HL-60 (cell line): ENCODE measurements around the gene PEAK3.

Experiments used
- DNase-seq, 2 experiments: peaks; one replicate each; pipeline ENCODE4 v3.0.0-alpha.2; 2010 to 2020; ENCODE audit warnings: low read depth in 1 of 2, low spot score in 1 of 2
- H3K27ac ChIP-seq: fragments of 250-450 bp; sonication (Bioruptor Pico); replicated peaks from 2 replicates; pipeline ENCODE4 v1.5.1; 2020; ENCODE audit warnings: mild to moderate bottlenecking, moderate library complexity
- H3K27me3 ChIP-seq: fragments of 250-450 bp; sonication (Bioruptor Pico); 2 replicates; pipeline ENCODE4 v1.5.1; 2021; ENCODE audit warnings: mild to moderate bottlenecking, moderate library complexity; ENCODE audit not compliant: insufficient read depth, poor library complexity, severe bottlenecking
- H3K4me3 ChIP-seq: replicated peaks from 2 replicates; pipeline ENCODE4 v1.5.1; 2011; ENCODE audit warnings: mild to moderate bottlenecking, control low read depth, low read length; ENCODE audit not compliant: insufficient read depth
- CTCF ChIP-seq: IDR thresholded peaks from one replicate; pipeline ENCODE4 v1.5.1; 2011; ENCODE audit warnings: low read length, control low read depth, inconsistent platforms; ENCODE audit not compliant: insufficient read depth
- GABPA ChIP-seq: IDR thresholded peaks from 2 replicates; pipeline ENCODE4 v1.6.1; 2012; ENCODE audit warnings: low read depth
- POLR2AphosphoS5 ChIP-seq: IDR thresholded peaks from 2 replicates; pipeline ENCODE4 v1.6.1; 2012; ENCODE audit warnings: low read depth
- REST ChIP-seq: IDR thresholded peaks from 2 replicates; pipeline ENCODE4 v1.6.1; 2012; ENCODE audit warnings: low read depth; ENCODE audit not compliant: insufficient replicate concordance
- SPI1 ChIP-seq: IDR thresholded peaks from 2 replicates; pipeline ENCODE4 v1.6.1; 2012; ENCODE audit warnings: low read depth, mild to moderate bottlenecking, borderline replicate concordance

The PEAK3 gene

GRCh38 chr19:2296141-2296540 lies 14.2 kb upstream of the PEAK3 start:
- Histone ChIP-seq H3K4me3 (no peak overlapping the region), H3K27ac (no peak overlapping the region), H3K27me3 (no peaks in the 10 kb centered on the region)
- DNase-seq, result no peak
- no peak for TF ChIP-seq GABPA
- TF ChIP-seq REST, result no peak
- no peak for TF ChIP-seq CTCF
- no peak for TF ChIP-seq SPI1
- no peak for TF ChIP-seq POLR2AphosphoS5

GRCh38 chr19:2294687-2295335 lies 12.8 kb upstream of the PEAK3 start:
- no peak overlapping the region for H3K27ac ChIP-seq
- TF ChIP-seq CTCF, result no peak
- TF ChIP-seq REST, result no peak
- TF ChIP-seq SPI1, result no peak
- TF ChIP-seq POLR2AphosphoS5, result no peak
- TF ChIP-seq GABPA, result no peak
- no peaks in the 10 kb centered on the region for H3K27me3 ChIP-seq
- no peak for DNase-seq
- no peak overlapping the region for H3K4me3 ChIP-seq

- no peak for DNase-seq
- Histone ChIP-seq H3K4me3 (peak overlapping the region; percentile 92), H3K27ac (peak overlapping the region; percentile 100), H3K27me3 (no peaks in the 10 kb centered on the region)
- no peak for TF ChIP-seq REST
- TF ChIP-seq GABPA, result no peak
- TF ChIP-seq CTCF, result no peak
- no peak for TF ChIP-seq SPI1
- TF ChIP-seq POLR2AphosphoS5, result no peak
Measured at GRCh38 chr19:2291185-2291751, 9.3 kb upstream of the PEAK3 start.
